ENCODE data around the gene TMTC2. TPM values are rescaled to one million over a fixed set of nuclear protein-coding genes. Genes with fewer than 3 reads are reported as not detected.
"Not testable (repeated sequence)": the region's sequence is repeated elsewhere in the genome, so short reads cannot be mapped to it uniquely, and the experiment has no call there.

TMTC2 gene
- total and polyA plus RNA-seq, 4 experiments from 2014 or later, result 0.09 to 8.2 (median 4.2) TPM

DNA sequence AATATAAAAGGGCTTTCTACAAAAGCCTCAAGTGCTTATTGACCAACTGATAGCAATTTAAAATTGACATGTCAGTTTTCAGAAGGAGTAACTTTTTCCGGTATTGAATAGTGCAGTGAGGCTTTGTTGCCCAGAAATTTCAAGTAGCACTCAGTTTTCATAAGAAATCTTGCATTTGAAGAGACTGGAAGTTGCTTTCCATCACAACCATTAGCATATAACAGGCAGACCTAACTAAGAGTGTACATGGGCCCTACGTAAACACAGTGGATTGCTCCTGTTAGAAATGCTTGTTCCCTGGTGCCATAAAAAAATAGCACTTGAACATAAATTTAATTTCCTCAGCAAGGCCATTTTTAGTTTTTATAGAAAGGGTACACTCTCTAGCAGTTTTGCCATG lies 117.9 kb downstream of the TMTC2 start:
- H3K9me3 Mint-ChIP-seq, result no peaks in the 10 kb centered on the region
- CTCF ChIA-PET (ENCODE audit: partially characterized antibody), result no interaction called here
- no peak overlapping the region for H3K4me3 Mint-ChIP-seq

DNA sequence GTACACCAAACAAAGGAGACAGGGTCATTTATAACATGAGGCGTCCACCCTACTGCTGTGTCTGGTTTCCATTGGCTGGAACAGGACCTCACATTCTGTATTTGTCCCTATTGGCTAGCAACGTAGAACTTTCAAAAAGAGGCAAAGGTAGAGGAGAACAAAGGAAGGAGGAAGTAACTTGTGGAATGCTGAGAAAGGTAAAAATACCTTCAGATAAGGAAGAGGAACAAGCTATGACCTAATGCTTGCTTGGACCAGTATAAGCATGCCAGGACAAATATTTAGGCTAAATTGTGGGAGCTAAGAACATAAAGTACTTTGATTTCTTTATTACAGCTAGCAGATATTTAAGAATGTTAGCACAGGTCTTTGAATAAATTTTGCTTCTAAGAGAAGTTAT lies 118.3 kb downstream of the TMTC2 start:
- CTCF ChIA-PET (ENCODE audit: partially characterized antibody); H3K4me3 Mint-ChIP-seq; H3K9me3 Mint-ChIP-seq; H3K4me1 Mint-ChIP-seq; H3K27ac Mint-ChIP-seq; DNase-seq; H3K4me1 ChIP-seq (ENCODE audit: insufficient read depth, low read length); H3K36me3 Mint-ChIP-seq; POLR2A ChIA-PET (ENCODE audit: partially characterized antibody); H3K36me3 ChIP-seq (ENCODE audit: insufficient read depth, low read length); H3K9me3 ChIP-seq (ENCODE audit: control insufficient read depth in 1 of 2, low read length in 2 of 2); intact Hi-C loops (cut with micrococcal nuclease); H3K27me3 Mint-ChIP-seq; H3K4me3 ChIP-seq (ENCODE audit: low read length in 2 of 2); H3K27me3 ChIP-seq (ENCODE audit: insufficient read depth, low read length); H3K27ac ChIP-seq (ENCODE audit: low read depth, low read length): not testable (repeated sequence)

More for the DNA sequence above, 117.9 kb downstream of the TMTC2 start:
- H3K36me3 Mint-ChIP-seq, result peaks cover 0 to 9% of the 10 kb centered on the region in 2 donors
- H3K4me1 Mint-ChIP-seq, result peaks cover 0 to 4% (median under 1%) of the 10 kb centered on the region in 4 donors
- H3K4me3 ChIP-seq (ENCODE audit: low read length in 2 of 2), result no peak overlapping the region
- no peak for DNase-seq
- no peak overlapping the region for H3K27ac ChIP-seq (ENCODE audit: low read depth, low read length)
- POLR2A ChIA-PET (ENCODE audit: partially characterized antibody), result no interaction called here
- no peaks in the 10 kb centered on the region for H3K36me3 ChIP-seq (ENCODE audit: insufficient read depth, low read length)
- H3K27me3 ChIP-seq (ENCODE audit: insufficient read depth, low read length), result no peaks in the 10 kb centered on the region
- H3K4me1 ChIP-seq (ENCODE audit: insufficient read depth, low read length), result no peaks in the 10 kb centered on the region
- H3K27me3 Mint-ChIP-seq, result no peaks in the 10 kb centered on the region
- no peak overlapping the region for H3K27ac Mint-ChIP-seq
- intact Hi-C loops (cut with micrococcal nuclease), result no loop called here
- no peaks in the 10 kb centered on the region for H3K9me3 ChIP-seq (ENCODE audit: control insufficient read depth in 1 of 2, low read length in 2 of 2)

DNA sequence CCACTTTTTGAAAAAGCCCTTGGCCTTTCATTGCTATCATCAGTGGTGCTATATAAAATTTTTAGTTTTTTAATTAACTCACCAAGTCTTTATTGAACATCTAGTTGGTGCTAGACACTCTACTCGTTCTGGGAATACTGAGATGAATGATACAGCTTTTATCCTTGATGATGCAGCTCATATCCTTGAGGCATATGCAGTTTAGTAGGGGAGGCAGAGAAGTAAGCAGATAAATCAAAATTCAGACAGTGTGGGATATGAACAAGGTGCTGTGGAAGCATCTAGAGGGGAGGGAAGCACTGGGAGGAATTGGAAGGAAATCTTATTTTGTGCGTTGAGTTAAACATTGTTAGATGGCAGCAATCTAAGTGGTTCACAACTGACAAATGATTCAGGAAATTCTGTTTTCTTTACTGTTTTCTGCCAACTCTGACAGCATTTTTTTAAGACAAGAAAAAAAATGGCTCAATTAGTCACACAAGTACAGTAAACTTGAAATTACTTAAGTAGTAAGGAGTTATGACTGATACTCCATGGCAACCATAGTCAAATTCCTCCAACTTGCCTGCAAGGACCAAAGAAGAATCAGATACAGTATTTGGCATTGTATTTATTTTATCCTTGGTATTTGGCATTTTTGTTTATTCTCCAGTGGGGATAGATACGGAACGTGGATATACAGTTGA lies 119.2 kb downstream of the TMTC2 start:
- POLR2A ChIA-PET (ENCODE audit: partially characterized antibody), result no interaction called here
- intact Hi-C loops (cut with micrococcal nuclease), result no loop called here
- H3K27ac ChIP-seq (ENCODE audit: low read depth, low read length), result no peak overlapping the region
- CTCF ChIA-PET (ENCODE audit: partially characterized antibody), result no interaction called here
- H3K4me1 Mint-ChIP-seq, result peaks cover 0 to 4% (median under 1%) of the 10 kb centered on the region in 4 donors
- no peaks in the 10 kb centered on the region for H3K27me3 Mint-ChIP-seq
- H3K9me3 ChIP-seq (ENCODE audit: control insufficient read depth in 1 of 2, low read length in 2 of 2), result no peaks in the 10 kb centered on the region
- no peak overlapping the region for H3K4me3 Mint-ChIP-seq
- no peak overlapping the region for H3K4me3 ChIP-seq (ENCODE audit: low read length in 2 of 2)
- no peak for DNase-seq
- no peaks in the 10 kb centered on the region for H3K9me3 Mint-ChIP-seq
- H3K36me3 Mint-ChIP-seq, result peaks cover 0 to 2% of the 10 kb centered on the region in 2 donors
- no peaks in the 10 kb centered on the region for H3K27me3 ChIP-seq (ENCODE audit: insufficient read depth, low read length)
- no peaks in the 10 kb centered on the region for H3K36me3 ChIP-seq (ENCODE audit: insufficient read depth, low read length)
- no peak overlapping the region for H3K27ac Mint-ChIP-seq
- no peaks in the 10 kb centered on the region for H3K4me1 ChIP-seq (ENCODE audit: insufficient read depth, low read length)

DNA sequence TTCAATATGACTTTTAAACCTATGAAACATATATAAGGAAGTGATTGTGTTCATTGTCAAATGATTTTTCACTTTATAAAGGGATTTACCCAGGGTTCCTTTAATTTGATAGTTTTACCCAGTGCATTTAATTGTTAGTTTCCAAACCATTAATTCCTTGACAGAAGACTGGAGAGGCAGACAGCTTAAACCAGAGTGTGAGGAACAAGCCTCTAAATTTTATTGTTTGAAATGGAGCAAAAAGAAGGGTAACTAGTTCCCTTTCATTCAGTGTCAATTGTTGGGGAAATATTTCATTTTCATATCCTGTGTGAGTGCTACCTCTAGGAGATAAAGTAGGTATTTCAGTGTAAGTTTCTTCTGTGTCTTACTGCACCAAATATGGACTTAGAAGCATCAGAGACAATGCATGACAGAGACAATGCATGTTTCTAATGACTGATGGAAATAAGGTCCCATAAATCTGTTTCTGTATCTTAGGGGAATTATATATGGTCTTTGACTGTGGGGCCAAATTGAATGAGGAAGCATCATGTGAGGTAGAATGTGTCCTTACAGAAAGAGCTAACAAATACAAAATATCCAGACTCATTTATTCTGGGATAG lies 120.5 kb downstream of the TMTC2 start:
- no peaks in the 10 kb centered on the region for H3K4me1 ChIP-seq (ENCODE audit: insufficient read depth, low read length)
- no peak overlapping the region for H3K4me3 ChIP-seq (ENCODE audit: low read length in 2 of 2)
- intact Hi-C loops (cut with micrococcal nuclease), result no loop called here

DNA sequence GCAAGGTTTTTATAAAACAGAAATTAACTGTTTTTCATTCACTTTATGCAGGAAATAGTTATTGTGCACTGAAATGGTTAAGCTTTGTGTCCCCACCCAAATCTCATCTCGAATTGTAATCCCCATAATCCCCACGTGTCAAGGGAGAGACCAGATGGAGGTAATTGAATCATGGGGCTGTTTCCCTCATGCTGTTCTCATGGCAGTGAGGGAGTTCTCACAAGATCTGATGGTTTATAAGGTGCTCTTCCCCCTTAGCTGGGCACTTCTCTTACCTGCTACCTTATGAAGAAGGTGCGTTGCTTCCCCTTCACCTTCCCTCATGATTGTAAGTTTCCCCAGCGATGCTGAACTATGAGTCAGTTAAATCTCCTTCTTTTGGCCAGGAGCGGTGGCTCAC lies 123.9 kb downstream of the TMTC2 start:
- POLR2A ChIA-PET (ENCODE audit: partially characterized antibody), result no interaction called here
- no peaks in the 10 kb centered on the region for H3K9me3 Mint-ChIP-seq
- peaks cover 0 to 4% (median 2%) of the 10 kb centered on the region in 4 donors for H3K4me1 Mint-ChIP-seq
- Histone ChIP-seq H3K27me3 (ENCODE audit: insufficient read depth, low read length) (no peaks in the 10 kb centered on the region), H3K4me1 (ENCODE audit: insufficient read depth, low read length) (no peaks in the 10 kb centered on the region), H3K27ac (ENCODE audit: low read depth, low read length) (no peak overlapping the region), H3K4me3 (ENCODE audit: low read length in 2 of 2) (no peak overlapping the region), H3K9me3 (ENCODE audit: control insufficient read depth in 1 of 2, low read length in 2 of 2) (no peaks in the 10 kb centered on the region), H3K36me3 (ENCODE audit: insufficient read depth, low read length) (no peaks in the 10 kb centered on the region)
- H3K27me3 Mint-ChIP-seq, result no peaks in the 10 kb centered on the region
- no peak overlapping the region for H3K27ac Mint-ChIP-seq
- CTCF ChIA-PET (ENCODE audit: partially characterized antibody), result no interaction called here
- H3K36me3 Mint-ChIP-seq, result peaks cover 0 to 9% of the 10 kb centered on the region in 2 donors
- H3K4me3 Mint-ChIP-seq, result no peak overlapping the region
- intact Hi-C loops (cut with micrococcal nuclease), result no loop called here
- no peak for DNase-seq

More for the DNA sequence above, 120.5 kb downstream of the TMTC2 start:
- Histone ChIP-seq H3K27me3 (ENCODE audit: insufficient read depth, low read length) (no peaks in the 10 kb centered on the region), H3K27ac (ENCODE audit: low read depth, low read length) (no peak overlapping the region), H3K9me3 (ENCODE audit: control insufficient read depth in 1 of 2, low read length in 2 of 2) (no peaks in the 10 kb centered on the region), H3K36me3 (ENCODE audit: insufficient read depth, low read length) (no peaks in the 10 kb centered on the region)
- Mint-ChIP-seq H3K4me3 (no peak overlapping the region), H3K4me1 (peaks cover 0 to 4% (median under 1%) of the 10 kb centered on the region in 4 donors), H3K36me3 (no peaks in the 10 kb centered on the region), H3K9me3 (no peaks in the 10 kb centered on the region), H3K27ac (no peak overlapping the region), H3K27me3 (no peaks in the 10 kb centered on the region)
- ChIA-PET POLR2A (ENCODE audit: partially characterized antibody) (no interaction called here), CTCF (ENCODE audit: partially characterized antibody) (no interaction called here)
- DNase-seq, result no peak

DNA sequence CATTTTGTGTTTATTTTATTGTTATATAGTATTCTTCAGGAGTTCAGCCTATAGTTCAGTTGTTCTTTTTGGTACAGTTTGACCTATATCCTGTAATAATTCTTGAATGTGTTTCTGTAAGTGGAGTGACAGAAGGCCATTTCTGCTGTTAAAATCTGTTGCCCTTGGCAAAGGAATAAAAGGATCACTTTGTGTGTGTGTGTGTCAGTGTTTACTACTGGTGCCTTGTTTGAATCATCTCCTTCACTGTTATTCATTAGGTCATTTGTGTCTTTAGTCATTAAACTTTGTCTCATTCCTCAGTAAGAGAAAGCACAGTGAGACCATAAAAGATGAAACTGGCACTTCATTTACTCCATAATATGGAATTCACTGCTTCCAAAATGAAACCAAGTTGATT lies 130.7 kb downstream of the TMTC2 start:
- DNase-seq, result no peak
- Mint-ChIP-seq H3K9me3 (no peaks in the 10 kb centered on the region), H3K27ac (no peak overlapping the region), H3K36me3 (peaks cover 0 to 11% of the 10 kb centered on the region in 2 donors), H3K4me1 (peaks cover 0 to 1% (median 0%) of the 10 kb centered on the region in 4 donors), H3K27me3 (no peaks in the 10 kb centered on the region), H3K4me3 (no peak overlapping the region)
- CTCF ChIA-PET (ENCODE audit: partially characterized antibody), result no interaction called here
- POLR2A ChIA-PET (ENCODE audit: partially characterized antibody), result no interaction called here
- Histone ChIP-seq H3K27me3 (ENCODE audit: insufficient read depth, low read length) (no peaks in the 10 kb centered on the region), H3K27ac (ENCODE audit: low read depth, low read length) (no peak overlapping the region), H3K36me3 (ENCODE audit: insufficient read depth, low read length) (no peaks in the 10 kb centered on the region), H3K4me1 (ENCODE audit: insufficient read depth, low read length) (no peaks in the 10 kb centered on the region), H3K9me3 (ENCODE audit: control insufficient read depth in 1 of 2, low read length in 2 of 2) (no peaks in the 10 kb centered on the region), H3K4me3 (ENCODE audit: low read length in 2 of 2) (no peak overlapping the region)
- intact Hi-C loops (cut with micrococcal nuclease), result no loop called here

DNA sequence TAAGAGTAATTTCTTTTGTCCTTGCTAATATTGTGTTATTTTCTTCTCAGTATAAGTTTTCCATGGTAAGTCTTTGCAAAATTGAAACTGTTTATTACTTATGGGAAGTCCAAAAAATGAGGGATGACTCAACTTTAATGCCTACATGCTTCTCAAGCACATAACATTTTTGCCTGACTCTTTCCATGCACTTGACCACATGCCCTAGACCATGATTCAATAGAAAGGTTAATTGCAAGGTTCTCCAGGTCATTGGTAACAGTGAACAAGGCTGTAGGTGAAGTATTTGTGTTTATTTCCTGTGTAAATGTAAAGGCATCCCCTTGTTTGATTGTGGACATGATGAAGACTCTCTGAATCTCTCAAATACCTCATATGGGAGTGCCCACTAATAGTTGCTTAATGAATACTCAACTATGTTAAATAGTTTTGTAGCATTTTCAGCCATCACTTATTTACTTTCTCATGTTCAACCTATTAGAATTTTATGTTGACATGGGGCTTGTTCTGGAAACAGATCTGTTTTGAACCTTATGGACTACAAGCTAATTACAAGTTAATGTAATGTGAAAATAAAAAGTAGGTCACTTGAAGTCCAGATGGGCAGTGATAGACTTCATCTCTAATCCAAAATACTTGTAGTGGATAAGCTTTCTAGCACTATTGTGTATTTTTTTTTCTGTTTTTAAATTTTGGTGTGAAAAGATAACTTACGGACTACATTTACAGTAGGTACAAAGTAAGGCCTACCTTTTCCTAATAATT lies 131.7 kb downstream of the TMTC2 start:
- H3K36me3 ChIP-seq (ENCODE audit: insufficient read depth, low read length), result no peaks in the 10 kb centered on the region
- Mint-ChIP-seq H3K27me3 (no peaks in the 10 kb centered on the region), H3K4me1 (peaks cover 0 to 1% (median 0%) of the 10 kb centered on the region in 4 donors), H3K4me3 (no peak overlapping the region), H3K36me3 (peaks cover 0 to 15% of the 10 kb centered on the region in 2 donors), H3K9me3 (no peaks in the 10 kb centered on the region), H3K27ac (no peak overlapping the region)
- H3K4me3 ChIP-seq (ENCODE audit: low read length in 2 of 2), result no peak overlapping the region
- H3K27me3 ChIP-seq (ENCODE audit: insufficient read depth, low read length), result no peaks in the 10 kb centered on the region
- H3K27ac ChIP-seq (ENCODE audit: low read depth, low read length), result no peak overlapping the region
- no peaks in the 10 kb centered on the region for H3K9me3 ChIP-seq (ENCODE audit: control insufficient read depth in 1 of 2, low read length in 2 of 2)
- no peak for DNase-seq
- ChIA-PET CTCF (ENCODE audit: partially characterized antibody) (no interaction called here), POLR2A (ENCODE audit: partially characterized antibody) (no interaction called here)
- H3K4me1 ChIP-seq (ENCODE audit: insufficient read depth, low read length), result no peaks in the 10 kb centered on the region
- intact Hi-C loops (cut with micrococcal nuclease), result no loop called here
